ENCODE measurements around the gene PPM1E. TPM values are rescaled to one million over a fixed set of nuclear protein-coding genes. Genes with fewer than 3 reads are reported as not detected.

The PPM1E gene
- polyA plus RNA-seq, 5 donors: 0.33 to 0.76 (median 0.50) TPM

DNA sequence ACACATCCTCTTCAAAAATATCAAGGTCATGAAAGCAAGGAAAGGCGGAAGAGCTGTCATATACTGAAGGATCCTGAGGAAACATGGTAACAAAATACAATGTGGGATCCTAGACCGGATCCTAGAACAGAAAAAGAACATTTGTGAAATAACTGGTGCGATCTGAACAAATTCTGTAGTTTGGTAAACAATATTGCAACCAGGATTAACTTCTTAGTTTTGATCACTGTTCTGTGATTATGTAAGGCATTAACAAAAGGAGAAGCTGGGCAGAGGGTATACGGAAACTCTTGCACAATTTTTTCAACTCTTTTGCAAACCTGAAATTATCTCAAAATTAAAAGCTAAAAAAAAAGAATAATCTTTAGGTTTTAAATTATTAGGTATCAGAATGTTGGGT lies 241.3 kb downstream of the PPM1E start:
- no peak for DNase-seq

DNA sequence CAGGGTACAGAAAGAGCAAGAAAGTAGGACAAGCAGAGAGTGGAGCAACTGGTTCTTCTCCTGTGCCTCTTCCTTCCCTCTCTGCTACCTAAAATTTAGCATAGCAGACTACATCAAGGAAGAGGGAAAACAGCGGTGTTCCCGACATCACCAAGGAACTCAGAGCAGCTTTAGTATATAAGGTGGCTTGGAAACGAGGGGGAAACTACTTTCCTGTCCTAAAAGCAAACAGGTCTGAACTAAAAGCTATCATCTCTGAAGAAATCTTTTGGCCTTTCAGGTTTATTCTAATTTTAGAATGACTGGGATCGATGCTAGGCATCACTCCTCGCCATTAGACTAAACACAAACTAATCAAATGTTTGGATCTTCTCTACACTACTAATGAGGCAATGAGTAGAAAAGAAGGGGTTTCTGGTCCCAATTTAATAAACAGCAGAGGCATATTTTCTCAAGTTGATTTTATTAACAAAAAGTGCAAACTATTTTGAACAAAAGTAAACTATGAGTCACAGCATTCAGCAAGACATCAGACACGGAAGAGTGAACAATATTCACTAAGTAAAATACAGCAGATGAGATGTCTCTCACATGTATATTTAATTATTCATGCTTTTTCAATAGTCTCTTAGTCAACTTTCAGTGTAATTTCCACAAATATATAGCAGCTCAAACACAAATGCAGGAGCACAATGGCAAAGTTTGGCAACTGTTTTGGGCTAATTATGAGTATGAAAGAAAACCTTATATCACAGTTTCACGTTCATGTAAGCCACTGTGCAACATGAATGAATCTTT lies 242.3 kb downstream of the PPM1E start:
- no peak for DNase-seq

DNA sequence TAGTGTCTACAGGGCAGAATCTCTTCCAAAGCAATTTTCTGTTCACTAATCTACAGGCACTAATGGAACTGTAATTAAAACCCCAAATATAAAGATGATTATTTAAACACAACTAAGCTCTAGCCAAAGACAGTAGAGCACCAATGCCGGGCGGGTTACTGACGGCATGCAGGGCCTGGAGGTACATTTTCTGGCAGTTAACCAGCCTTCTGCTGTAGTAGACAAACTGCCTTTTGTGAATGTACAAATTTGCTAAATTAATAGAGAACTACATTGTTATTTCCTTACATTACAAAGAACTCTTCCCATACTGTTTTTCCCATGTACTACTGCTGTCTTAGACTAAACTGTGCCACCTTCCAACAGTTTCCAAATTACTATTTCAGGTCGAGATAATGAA lies 243.2 kb downstream of the PPM1E start:
- DNase-seq: no peak

DNA sequence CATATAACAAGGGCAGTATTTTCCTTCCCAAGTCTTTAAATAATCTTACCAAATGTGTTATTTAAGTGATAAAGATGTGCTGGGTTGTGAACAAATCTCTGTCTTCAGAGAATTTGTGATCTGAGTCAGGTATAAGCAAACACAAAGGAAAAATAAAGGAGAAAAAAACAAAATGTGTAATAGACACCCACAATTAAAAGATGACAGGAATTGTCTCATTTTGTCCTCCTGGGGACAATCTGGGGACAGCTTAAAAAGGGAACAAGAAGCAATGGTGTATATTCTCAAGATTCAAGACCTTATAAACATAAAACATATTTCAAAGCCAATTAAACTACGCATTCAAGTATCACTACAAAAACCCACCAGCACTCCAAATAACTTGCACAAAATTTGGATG lies 243.8 kb downstream of the PPM1E start:
- no peak for DNase-seq

DNA sequence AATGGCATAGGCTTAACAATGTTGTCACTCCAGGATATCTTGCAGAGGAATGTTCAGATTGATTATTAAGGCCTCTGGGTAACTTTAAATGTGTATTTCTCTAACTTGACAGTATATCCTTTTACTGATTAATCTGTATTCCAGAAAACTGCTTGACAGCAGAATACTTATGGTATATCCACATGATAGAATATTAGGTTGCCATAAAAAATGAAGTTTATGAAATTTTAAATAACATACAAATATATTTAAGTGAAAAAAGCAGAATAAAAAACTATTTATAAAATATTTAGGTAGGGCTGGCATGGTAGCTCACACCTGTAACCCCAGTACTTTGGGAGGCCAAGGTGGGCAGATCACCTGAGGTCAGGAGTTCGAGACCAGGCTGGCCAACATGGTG lies 244.4 kb downstream of the PPM1E start:
- DNase-seq: no peak

DNA sequence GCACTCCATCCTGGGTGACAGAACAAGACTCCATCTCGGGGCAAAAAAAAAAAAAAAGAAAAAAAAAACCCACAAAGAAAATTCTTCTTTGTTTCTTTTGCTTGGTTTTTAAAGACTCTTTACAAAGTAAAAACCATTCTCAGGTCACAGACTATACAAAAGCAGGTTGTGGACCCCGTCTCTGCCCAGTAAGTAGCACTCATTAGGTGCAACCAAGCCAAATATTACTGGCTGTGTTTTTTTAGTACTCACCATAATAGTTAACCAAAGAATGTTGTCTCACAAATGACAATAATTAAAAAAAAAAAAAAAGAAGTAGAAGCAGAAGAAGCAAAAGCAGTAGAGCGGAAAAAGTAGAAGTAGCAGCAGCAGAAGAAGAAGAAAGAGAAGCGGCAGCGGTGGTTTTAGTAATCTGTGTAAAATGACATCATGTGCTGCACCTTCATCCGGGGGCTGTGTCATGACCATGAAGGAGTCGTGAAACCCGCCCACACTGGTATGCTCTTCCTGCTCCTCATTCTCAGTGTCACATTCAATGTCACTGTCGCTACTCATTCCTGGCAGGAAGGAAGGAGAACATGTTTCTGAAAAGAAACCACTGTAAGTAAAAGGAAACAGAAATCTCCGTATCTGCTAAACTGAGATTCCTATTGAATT lies 245.6 kb downstream of the PPM1E start:
- DNase-seq: peak in 1 of 2 donors; percentile 6

DNA sequence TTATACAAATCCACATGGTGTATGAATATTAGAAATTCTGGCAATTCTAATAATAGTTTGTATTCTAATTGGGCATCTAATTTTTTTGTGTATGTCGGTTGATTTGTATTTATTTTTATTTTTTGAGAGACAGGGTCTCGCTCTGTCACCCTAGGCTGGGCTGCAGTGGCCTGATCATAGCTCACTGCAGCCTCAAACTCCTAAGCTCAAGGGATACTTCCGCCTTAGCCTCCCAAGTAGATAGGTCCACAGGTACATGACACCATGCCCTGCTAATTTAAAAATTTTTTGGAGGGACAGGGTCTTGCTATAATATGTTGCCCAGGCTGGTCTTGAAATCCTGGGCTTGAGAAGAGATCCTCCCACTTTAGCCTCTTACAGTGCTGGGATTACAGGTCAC lies 246.5 kb downstream of the PPM1E start:
- no peak for DNase-seq

DNA sequence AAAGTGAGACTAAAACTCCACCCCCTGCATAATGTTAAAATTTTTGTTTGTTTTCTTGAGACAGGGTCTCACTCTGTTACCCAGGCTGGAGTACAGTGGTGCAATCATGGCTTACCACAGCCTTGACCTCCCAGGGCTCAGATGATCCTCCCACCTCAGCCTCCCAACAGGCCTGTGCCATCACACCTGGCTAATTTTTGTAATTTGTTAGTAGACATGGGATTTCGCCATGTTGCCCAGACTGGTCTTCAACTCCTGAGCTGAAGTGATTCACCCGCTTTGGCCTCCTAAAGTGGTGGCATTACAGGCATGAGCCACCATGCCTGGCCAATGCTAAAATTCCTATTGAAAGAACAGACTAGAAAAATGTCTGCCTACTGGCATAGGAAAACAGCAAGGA lies 247.2 kb downstream of the PPM1E start:
- DNase-seq: no peak

DNA sequence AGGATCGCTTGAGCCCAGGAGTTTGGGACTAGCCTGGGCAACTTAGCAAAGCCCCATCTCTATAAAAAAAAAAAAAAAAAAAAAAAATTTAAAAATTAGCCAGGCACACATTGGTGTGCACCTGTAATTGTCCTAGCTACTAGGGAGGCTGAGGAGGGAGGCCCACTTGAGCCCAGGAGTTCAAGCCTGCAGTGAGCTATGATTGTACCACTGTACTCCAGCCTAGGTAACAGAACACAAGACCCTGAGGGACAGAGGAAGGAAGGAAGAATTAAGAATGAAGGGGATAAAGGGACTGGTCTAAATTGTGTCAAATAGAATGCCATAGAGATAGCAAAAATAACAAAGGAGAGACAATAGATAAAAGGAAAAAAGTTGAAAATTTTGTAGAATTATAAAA lies 248.2 kb downstream of the PPM1E start:
- no peak for DNase-seq

DNA sequence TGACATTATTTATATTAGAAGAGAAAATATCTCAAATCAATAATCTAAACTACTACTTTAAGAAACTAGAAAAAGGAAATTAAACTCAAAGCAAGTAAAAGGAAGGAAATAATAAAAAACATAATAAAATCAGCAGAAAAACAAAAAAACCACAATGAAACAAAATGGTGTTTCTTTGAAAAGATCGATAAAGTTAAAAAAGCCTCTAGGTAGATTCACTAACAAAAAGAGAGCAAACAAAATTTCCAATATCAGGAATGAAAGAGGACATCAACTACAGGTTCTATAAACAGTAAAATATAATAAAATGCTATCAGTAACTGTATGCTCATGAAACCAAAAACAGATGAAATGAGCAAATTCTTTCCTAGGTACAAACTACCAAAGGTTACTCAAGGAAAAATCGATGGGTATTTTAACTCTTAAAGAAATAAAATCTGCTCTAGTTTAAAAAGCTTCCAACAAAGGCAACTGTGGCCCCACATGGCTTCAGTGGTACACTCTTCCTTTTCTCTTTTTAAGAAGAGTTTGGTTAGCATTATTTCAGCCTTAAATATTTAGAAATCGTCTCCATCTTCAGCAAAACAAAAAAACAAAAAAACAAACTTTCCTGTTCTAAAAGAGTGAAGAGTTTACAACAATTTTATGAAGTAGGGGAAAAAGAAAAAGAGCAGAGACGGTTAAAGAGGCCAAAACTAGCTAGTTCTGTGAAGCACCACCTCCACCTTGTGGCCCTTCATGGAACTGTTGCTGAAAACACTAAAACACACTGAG lies 248.9 kb downstream of the PPM1E start:
- DNase-seq: peak; percentile 29 to 56

DNA sequence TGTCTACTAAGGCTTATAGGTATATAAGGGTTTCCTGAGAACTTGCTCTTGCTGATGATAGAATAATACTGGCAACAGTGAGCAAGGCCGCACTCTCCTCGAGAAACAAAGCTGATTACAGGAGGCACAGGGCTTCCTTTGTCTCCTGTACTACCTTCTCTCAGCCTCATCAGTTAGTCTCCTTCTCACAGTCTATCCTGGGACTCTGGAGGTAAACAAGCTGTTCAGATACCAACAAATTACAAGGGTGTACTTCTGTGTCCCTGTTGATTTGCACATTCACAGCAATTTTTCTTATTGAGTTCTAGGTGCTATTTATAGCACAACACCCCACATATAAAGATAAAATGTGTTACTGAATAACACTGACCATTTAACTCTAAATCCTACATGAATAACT lies 252.3 kb downstream of the PPM1E start:
- no peak for DNase-seq

DNA sequence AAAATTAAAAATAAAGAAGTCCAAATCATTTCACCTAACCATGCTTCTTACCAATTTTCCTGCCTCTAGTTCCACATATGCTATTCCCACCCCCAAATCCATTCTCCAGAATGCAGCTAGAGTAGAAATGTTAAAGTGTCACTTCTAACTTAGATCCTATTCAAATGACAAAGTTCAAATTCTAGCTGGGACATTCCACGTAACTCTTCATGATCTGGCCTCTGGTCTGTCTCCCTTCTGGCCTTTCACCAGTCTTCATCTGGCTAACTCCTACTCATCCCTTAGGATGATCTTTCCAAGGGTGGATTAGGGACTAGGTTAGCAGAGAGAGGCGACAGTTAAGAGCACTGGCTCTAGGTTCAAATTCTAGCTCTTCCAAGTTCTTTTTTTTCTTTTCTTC lies 253.1 kb downstream of the PPM1E start:
- DNase-seq: no peak

DNA sequence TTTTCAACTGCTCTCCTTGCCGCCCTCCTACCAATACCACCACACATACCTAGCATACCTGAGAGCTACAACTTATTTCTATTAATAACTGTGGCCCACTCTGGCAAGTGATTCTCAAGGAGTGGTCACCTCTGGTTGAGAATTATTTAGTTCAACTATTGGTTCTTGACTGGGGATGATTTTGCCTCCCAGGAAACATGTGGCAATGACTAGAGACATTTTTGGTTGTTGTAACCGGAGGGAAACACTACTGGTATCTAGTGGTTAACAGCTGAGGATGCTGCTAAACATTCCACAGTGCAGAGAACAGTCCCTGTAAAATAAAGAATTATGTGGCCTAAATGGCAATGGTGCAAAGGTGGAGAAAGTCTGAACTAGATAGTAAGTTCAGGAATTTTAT lies 254.4 kb downstream of the PPM1E start:
- no peak for DNase-seq

DNA sequence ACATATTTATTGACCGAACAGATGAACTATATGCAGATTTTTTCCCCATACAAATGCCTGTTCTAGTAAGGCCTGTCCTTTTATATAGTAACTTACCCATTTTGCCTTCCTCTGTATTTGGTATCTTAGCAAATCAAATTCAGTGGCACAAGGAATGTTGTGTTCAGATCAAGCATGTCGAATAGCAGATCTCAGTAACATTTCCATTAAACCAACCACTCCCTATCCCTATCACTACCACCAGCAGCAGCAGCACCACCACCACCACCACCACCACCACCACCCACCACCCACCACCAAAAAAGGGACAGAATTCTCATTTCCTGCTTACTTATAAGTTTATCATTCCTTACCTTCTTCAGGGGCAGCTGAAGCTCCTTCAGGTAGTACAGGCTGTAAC lies 256.3 kb downstream of the PPM1E start:
- no peak for DNase-seq

DNA sequence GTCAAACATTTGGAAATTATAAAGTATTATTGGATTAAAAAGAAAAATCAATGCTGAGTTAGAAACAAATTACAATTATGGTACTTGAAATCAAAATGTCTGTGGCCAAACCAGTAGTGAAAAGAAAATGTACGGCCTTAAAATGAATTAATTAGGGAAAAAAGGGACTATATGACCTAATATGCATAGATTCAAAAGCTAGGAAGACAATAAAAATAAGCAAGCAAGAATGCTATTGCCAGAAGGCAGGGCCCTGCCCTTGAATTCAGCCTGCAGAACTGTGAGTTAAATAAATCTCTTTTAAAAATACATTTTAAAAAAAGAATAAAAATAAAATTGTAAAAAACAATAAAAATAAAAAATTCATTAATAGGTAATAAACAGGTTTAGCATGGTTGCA lies 262.4 kb downstream of the PPM1E start:
- DNase-seq: no peak

DNA sequence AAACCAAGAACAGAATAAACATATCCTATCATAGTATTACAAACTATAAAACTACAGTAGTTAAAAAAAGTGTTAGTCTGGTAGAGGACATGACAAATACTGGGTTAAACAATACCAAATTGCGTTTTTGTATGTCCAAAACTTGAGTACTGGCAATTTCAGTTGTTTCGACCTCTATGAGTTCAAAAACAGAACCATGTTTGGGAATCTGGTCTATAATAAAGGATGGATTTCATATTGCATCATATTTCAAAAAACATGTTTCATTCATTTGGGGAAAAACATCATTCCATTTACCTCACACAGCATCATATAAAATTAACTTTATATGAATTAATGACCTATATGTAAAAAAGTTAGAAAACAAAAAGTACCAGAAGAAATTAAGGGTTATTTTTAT lies 269.3 kb downstream of the PPM1E start:
- no peak for DNase-seq

DNA sequence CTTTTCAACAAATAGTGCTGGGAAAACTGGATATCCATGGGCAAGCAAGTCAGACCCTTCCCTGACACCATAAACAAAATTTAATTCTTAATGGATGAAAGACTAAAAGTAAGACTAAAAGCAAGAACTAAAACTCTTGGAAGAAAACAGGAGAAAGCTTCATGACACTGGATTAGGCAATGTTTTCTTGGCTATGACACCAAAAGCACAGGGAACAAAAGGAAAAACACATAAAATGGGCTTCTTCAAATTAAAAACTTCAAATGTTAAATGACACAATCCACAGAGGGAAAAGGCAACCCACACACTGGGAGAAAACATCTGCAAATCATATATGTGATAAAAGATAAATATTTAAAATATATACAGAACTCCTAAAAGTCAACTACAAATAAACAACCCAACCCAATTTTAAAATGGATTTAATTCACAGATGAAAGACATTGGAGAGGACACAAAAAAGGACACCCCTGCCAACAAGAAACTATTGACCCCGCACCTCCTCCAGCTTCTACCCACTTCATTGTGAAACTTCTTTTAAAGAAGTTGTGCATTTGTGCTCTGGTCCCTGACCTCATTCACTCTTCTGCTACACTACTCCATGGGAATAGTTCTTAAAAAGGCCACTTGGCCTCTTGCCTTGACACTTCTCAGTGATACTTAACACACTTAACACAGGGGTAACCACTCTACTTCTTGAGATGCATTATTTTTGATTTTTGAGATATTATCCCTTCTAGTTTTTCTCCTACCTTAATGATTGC lies 270.7 kb downstream of the PPM1E start:
- no peak for DNase-seq

DNA sequence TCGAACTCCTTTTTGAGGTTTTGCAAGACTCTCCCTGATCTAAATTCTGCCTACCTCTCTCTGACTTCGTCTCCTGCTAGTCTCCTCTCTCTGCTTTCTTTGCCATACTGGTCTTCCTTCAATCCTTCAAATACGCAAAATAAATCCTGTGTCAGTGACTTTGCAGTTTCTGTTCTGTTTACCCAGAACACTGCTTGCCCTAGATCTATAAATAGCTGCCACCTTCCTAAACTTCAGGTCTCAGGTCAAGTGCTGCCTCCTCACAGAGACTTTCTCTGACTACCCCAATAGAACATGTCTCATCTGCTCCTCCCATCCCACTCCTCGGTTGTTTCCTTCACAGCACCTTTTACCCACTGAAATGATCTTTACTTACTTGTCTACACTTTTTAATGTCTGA lies 272.1 kb downstream of the PPM1E start:
- DNase-seq: no peak

DNA sequence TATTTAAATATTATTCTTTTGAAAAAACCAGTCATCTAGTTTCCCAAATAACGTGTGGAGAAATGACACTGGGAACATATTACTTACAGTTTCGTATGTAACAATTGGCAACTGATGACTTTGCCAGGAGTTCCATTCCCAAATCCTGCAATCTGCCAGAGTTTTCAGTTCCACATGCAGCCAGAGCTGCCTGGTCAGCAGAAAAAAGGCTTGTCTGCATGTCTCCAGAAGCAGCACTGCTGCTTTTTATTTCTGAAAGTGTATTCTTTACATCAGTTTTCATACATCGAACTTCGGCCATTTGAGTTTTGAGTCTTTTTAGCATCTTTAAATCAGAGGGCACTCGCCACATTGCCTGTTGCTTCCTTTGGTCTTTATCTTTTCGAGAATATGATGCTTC lies 272.7 kb downstream of the PPM1E start:
- DNase-seq: no peak

DNA sequence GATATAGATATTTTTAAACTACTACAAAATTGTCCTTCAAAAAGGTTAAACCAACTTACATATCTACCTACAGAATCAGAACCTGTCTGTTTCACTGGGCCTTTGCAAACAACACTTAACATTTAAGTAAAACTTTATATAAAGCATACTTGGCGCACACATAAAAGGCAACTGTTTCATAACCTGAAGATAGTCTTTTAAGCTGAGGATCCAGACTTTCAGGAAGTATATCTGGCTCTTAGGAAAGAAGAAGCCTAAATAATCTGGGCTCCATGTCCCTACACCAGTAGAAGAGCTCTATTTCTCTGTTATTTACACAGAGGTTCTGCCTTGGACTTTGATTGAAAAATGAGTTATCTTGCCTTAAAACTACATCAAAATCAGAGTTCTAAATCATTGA lies 275.2 kb downstream of the PPM1E start:
- DNase-seq: no peak
